Astrocyte (in vitro differentiated cells and primary cell): Measurements from ENCODE around the gene KBTBD13.

Experiments used
- EZH2 ChIP-seq: IDR thresholded peaks from 2 replicates; pipeline ENCODE4 v1.6.1; 2012; ENCODE audit warnings: mild to moderate bottlenecking, low read length, inconsistent platforms; ENCODE audit not compliant: insufficient read depth
- TF ChIP-seq, protein P1 (sequence below): IDR thresholded peaks from 2 replicates; pipeline ENCODE4 v1.5.1; 2011; ENCODE audit warnings: low read depth, mild to moderate bottlenecking, inconsistent platforms, low read length, moderate library complexity; ENCODE audit not compliant: insufficient read depth

DNA sequence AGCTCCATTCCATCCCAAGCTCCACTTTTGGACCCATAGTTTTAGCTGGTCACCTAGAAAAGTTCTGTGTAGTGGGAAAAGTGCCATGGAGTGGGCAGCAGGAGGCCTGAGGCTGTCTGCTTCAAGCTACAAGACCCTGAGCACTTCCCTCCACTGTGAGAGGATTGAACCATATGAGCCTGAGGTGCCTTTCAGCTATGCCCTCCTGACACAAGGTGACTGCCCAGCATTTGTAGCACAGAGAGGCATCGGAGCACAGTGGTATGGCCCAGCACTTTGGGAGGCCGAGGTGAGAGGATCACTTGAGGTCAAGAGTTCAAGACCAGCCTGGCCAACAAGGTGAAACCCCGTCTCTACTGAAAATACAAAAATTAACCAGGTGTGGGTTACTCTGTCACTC, 3.9 kb upstream of the KBTBD13 start:
- TF ChIP-seq, protein P1, sequence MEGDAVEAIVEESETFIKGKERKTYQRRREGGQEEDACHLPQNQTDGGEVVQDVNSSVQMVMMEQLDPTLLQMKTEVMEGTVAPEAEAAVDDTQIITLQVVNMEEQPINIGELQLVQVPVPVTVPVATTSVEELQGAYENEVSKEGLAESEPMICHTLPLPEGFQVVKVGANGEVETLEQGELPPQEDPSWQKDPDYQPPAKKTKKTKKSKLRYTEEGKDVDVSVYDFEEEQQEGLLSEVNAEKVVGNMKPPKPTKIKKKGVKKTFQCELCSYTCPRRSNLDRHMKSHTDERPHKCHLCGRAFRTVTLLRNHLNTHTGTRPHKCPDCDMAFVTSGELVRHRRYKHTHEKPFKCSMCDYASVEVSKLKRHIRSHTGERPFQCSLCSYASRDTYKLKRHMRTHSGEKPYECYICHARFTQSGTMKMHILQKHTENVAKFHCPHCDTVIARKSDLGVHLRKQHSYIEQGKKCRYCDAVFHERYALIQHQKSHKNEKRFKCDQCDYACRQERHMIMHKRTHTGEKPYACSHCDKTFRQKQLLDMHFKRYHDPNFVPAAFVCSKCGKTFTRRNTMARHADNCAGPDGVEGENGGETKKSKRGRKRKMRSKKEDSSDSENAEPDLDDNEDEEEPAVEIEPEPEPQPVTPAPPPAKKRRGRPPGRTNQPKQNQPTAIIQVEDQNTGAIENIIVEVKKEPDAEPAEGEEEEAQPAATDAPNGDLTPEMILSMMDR = no peak
- TF ChIP-seq EZH2 = no peak
